ENCODE measurements around the gene ASIC4.

DNA sequence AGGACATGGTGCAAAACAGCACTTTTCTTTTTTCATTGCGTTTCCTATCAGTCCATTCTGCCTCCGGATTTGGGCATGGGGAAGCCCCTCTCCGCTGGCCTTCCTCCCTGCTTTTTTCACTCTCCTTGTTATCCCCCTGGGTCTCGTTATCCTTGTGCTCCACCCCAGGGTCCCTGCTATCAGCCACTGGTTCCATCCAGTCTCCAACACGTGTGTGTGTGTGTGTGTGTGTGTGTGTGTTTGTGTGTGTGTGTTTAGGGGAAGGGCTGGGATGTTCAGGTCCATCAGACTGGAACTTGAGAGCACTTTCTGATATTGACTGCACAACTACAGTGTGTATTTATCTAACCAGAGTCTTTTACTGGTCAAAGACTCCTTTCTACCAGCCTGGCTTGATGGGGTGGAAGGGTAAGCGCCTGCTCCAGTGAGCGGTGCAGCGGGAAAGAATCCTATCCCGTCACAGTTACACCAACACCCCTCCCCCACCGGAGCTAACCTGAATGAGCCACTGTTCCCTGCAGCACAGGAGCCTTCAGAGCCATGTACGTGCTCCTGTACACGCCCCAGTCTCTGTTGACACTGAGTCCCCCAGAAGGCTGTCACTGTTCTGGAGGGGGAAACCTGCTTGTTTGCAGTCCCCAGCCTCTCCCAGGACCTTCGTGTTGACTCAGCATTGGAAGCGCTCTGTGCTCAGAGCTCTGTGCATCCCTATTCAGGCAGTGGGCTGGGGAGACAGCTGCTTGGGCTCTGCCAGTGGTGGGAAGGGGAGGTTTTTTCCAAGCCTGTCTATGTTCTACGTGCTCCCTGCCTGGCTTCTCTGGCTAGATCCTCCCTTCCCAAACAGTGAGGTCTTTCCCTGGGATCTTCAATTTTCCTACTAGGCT lies 62.5 kb downstream of the ASIC4 start:
- TF ChIP-seq CTCF (conservative IDR thresholded peaks at IDR 0.05; ENCODE audit: low read length) (no peak), EZH2phosphoT487 (IDR thresholded peaks at IDR 0.05; ENCODE audit: borderline replicate concordance, low read depth, low read length) (no peak)

Measured in OCI-LY7 (cell line).